Fibroblast of the conjunctiva (primary cell): Measurements from ENCODE around the gene NDUFS2.
"Not testable (repeated sequence)": the region's sequence is repeated elsewhere in the genome, so short reads cannot be mapped to it uniquely, and the experiment has no call there.

Source experiments
- DNase-seq: peaks from one replicate; pipeline ENCODE4 v3.0.0-alpha.2; 2010; ENCODE audit warnings: low read depth

NDUFS2 gene

GRCh38 chr1:161255302-161255701 is 53.1 kb downstream of the NDUFS2 start:
- DNase-seq, result not testable (repeated sequence)

- DNase-seq, result not testable (repeated sequence)
Observed at GRCh38 chr1:161255955-161256520, 53.9 kb downstream of the NDUFS2 start.

- not testable (repeated sequence) for DNase-seq
Observed at GRCh38 chr1:161257109-161257508, 54.9 kb downstream of the NDUFS2 start.

GRCh38 chr1:161258439-161259344 is 56.5 kb downstream of the NDUFS2 start, which contains the start of gene PCP4L1:
Gene PCP4L1 (plus strand): TSS chr1:161258745. CDS start chr1:161258975, 230 bp downstream.
- DNase-seq, result peak; percentile 17

- no peak for DNase-seq
Observed at GRCh38 chr1:161259345-161259702, 57.2 kb downstream of the NDUFS2 start.

GRCh38 chr1:161259765-161260164 is 57.6 kb downstream of the NDUFS2 start:
- DNase-seq, result no peak

- DNase-seq, result no peak
Observed at GRCh38 chr1:161260376-161261260, 58.5 kb downstream of the NDUFS2 start.

- no peak for DNase-seq
Observed at GRCh38 chr1:161261261-161262235, 59.4 kb downstream of the NDUFS2 start.
